ENCODE measurements around the gene CNOT11. TPM values are rescaled to one million over a fixed set of nuclear protein-coding genes. Genes with fewer than 3 reads are reported as not detected.
A peak's percentile ranks its signal among the peaks of the same experiment; 100 is the strongest.

Gene CNOT11
- total RNA-seq, 1 donor from 2014 or later: 29.3 TPM

GRCh38 chr2:101263377-101263800 lies 10.7 kb downstream of the CNOT11 start:
- Histone ChIP-seq H3K4me1 (no peaks in the 10 kb centered on the region), H3K27ac (no peak overlapping the region), H3K4me3 (no peak overlapping the region), H3K36me3 (peaks cover 97% of the 10 kb centered on the region), H3K27me3 (ENCODE audit: low read depth) (no peaks in the 10 kb centered on the region), H3K9me3 (no peaks in the 10 kb centered on the region)
- no peak for DNase-seq
- no peak for ATAC-seq
- no peak for TF ChIP-seq CTCF (IDR thresholded peaks at IDR 0.05)
- intact Hi-C loops (cut with DNase I): no loop called here

- Histone ChIP-seq H3K27ac (no peak overlapping the region), H3K4me1 (no peaks in the 10 kb centered on the region), H3K36me3 (peaks cover 97% of the 10 kb centered on the region), H3K27me3 (ENCODE audit: low read depth) (no peaks in the 10 kb centered on the region), H3K9me3 (no peaks in the 10 kb centered on the region), H3K4me3 (no peak overlapping the region)
- no peak for TF ChIP-seq CTCF (IDR thresholded peaks at IDR 0.05)
- intact Hi-C loops (cut with DNase I): no loop called here
- DNase-seq: no peak
- ATAC-seq: no peak
Observed at GRCh38 chr2:101264360-101264939, 11.8 kb downstream of the CNOT11 start.

GRCh38 chr2:101265893-101266499 lies 13.3 kb downstream of the CNOT11 start:
- intact Hi-C loops (cut with DNase I): no loop called here
- Histone ChIP-seq H3K36me3 (peaks cover 98% of the 10 kb centered on the region), H3K4me1 (no peaks in the 10 kb centered on the region), H3K9me3 (no peaks in the 10 kb centered on the region), H3K4me3 (no peak overlapping the region), H3K27me3 (ENCODE audit: low read depth) (no peaks in the 10 kb centered on the region), H3K27ac (no peak overlapping the region)
- no peak for TF ChIP-seq CTCF (IDR thresholded peaks at IDR 0.05)
- peak; percentile 57 to 64 for ATAC-seq
- DNase-seq: peak; percentile 52

GRCh38 chr2:101267671-101268656 lies 15.3 kb downstream of the CNOT11 start:
- H3K36me3 ChIP-seq: peaks cover 98% of the 10 kb centered on the region
- ATAC-seq: peak in 1 of 2 donors; percentile 25

More at GRCh38 chr2:101267671-101268656, 15.3 kb downstream of the CNOT11 start:
- Histone ChIP-seq H3K27me3 (ENCODE audit: low read depth) (no peaks in the 10 kb centered on the region), H3K9me3 (no peaks in the 10 kb centered on the region), H3K27ac (no peak overlapping the region), H3K4me3 (no peak overlapping the region), H3K4me1 (no peaks in the 10 kb centered on the region)
- TF ChIP-seq CTCF (IDR thresholded peaks at IDR 0.05): no peak
- intact Hi-C loops (cut with DNase I): no loop called here
- DNase-seq: no peak
